ENCODE measurements around the gene ASPM. TPM values are rescaled to one million over a fixed set of nuclear protein-coding genes. Genes with fewer than 3 reads are reported as not detected.

Gene ASPM
- total and polyA plus RNA-seq, 9 of the 15 experiments (the other 6 are each of a cell fraction or from before 2014, with no cell fraction given): 22.7 to 84.4 (median 46.4) TPM

DNA sequence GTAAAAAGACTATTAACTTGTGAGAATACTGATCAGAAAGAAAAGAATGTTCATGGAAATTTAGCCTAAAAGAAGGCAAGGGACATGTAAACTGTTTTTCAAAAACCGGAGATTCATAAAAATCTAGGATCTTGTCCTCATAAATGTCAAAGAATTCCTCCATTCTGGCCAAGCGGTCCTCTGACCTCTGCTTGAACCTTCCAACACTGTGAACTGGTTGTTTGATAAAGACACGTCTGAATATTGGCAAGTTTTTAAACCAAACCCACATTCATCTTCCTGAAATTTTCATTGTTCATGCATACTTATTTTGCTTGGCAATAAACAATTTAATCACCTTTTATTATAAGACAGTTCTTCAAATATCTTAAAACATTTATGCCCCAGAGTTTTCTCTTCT lies 19.8 kb downstream of the ASPM start:
- Histone ChIP-seq H3K27me3 (ENCODE audit: control insufficient read depth in 2 of 2, insufficient read depth in 2 of 2, low read length in 2 of 2) (no peaks in the 10 kb centered on the region), H3K27ac (ENCODE audit: extremely low read depth, low read depth, low read length) (no peak overlapping the region), H2AFZ (ENCODE audit: low read depth, low read length) (no peak overlapping the region), H3K4me2 (ENCODE audit: insufficient read depth, low read length) (no peak overlapping the region), H3K79me2 (ENCODE audit: control insufficient read depth, insufficient read depth, low read length) (no peaks in the 10 kb centered on the region), H3K9me1 (ENCODE audit: control insufficient read depth, insufficient read depth, low read length) (no peaks in the 10 kb centered on the region), H4K20me1 (replicated peaks; ENCODE audit: control insufficient read depth, insufficient read depth, low read length) (no peaks in the 10 kb centered on the region), H3K4me1 (replicated peaks in 1 of 2; ENCODE audit: control insufficient read depth in 2 of 2, insufficient read depth in 2 of 2, low read length in 2 of 2) (no peaks in the 10 kb centered on the region), H3K9me3 (replicated peaks; ENCODE audit: control insufficient read depth, insufficient read depth, low read depth, low read length) (no peaks in the 10 kb centered on the region), H3K9ac (ENCODE audit: insufficient read depth in 1 of 2, low read depth in 2 of 2, low read length in 2 of 2) (no peak overlapping the region), H3K36me3 (ENCODE audit: control insufficient read depth, insufficient read depth, low read length) (peaks cover 92% of the 10 kb centered on the region), H3K4me3 (no peak overlapping the region)
- WGBS (ENCODE audit: insufficient coverage, low coverage, missing lambda C conversion rate): 74% methylated on average over 3 of the region's 3 CpGs
- ChIA-PET CTCF (ENCODE audit: low intra/inter-chr PET ratio) (no interaction called here), POLR2A (interaction anchor here (0.6 to 2.0 kb wide), 2 partner anchors 9 to 23 kb away, joined by 4 to 9 read pairs; no protein-coding TSS in a partner anchor)
- TF ChIP-seq TAF1 (IDR thresholded peaks at IDR 0.05; ENCODE audit: control insufficient read depth, extremely low read depth, insufficient read depth, low read length, severe bottlenecking): no peak
- in situ Hi-C loops (cut with MboI): no loop called here
- ATAC-seq: no peak
- DNase-seq (ENCODE audit: extremely low read depth in 1 of 4, low spot score in 3 of 4): no peak
- FAIRE-seq: no peak
- BruUV-seq (replicated peaks): no TSS peak
- intact Hi-C loops (cut with micrococcal nuclease): no loop called here

DNA sequence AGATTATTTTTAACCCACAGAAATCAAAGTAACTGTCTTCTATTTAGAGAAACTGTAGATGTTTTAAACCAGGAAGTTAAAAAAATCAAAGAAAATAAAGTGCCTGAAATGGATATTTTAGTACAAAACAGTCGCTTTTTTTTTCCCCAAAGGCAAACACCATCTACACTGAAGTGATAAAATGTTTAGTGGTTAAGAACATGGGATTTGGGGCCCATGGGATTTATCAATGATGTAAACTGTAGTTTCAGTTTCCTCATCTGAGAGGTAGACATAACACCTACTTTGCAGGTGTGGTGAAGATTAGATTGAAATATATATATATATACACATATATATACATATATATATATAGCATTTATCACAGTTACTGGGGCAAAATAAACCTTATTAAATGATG lies 22.1 kb downstream of the ASPM start:
- Histone ChIP-seq H3K9ac (ENCODE audit: insufficient read depth in 1 of 2, low read depth in 2 of 2, low read length in 2 of 2) (no peak overlapping the region), H3K4me3 (no peak overlapping the region), H3K9me1 (ENCODE audit: control insufficient read depth, insufficient read depth, low read length) (no peaks in the 10 kb centered on the region), H3K4me2 (ENCODE audit: insufficient read depth, low read length) (no peak overlapping the region), H3K27ac (ENCODE audit: extremely low read depth, low read depth, low read length) (no peak overlapping the region), H3K9me3 (replicated peaks; ENCODE audit: control insufficient read depth, insufficient read depth, low read depth, low read length) (no peaks in the 10 kb centered on the region), H3K27me3 (ENCODE audit: control insufficient read depth in 2 of 2, insufficient read depth in 2 of 2, low read length in 2 of 2) (no peaks in the 10 kb centered on the region), H3K36me3 (ENCODE audit: control insufficient read depth, insufficient read depth, low read length) (peaks cover 91% of the 10 kb centered on the region), H3K79me2 (ENCODE audit: control insufficient read depth, insufficient read depth, low read length) (no peaks in the 10 kb centered on the region), H3K4me1 (replicated peaks in 1 of 2; ENCODE audit: control insufficient read depth in 2 of 2, insufficient read depth in 2 of 2, low read length in 2 of 2) (no peaks in the 10 kb centered on the region), H2AFZ (ENCODE audit: low read depth, low read length) (no peak overlapping the region), H4K20me1 (replicated peaks; ENCODE audit: control insufficient read depth, insufficient read depth, low read length) (no peaks in the 10 kb centered on the region)
- 83% methylated on average over 1 of the region's 1 CpG for WGBS (ENCODE audit: insufficient coverage, low coverage, missing lambda C conversion rate)
- FAIRE-seq (no peak), ATAC-seq (no peak), DNase-seq (ENCODE audit: extremely low read depth in 1 of 4, low spot score in 3 of 4) (no peak)
- intact Hi-C loops (cut with micrococcal nuclease) (no loop called here), in situ Hi-C loops (cut with MboI) (no loop called here)
- BruUV-seq (replicated peaks): no TSS peak
- POLR2A ChIA-PET: no interaction called here
- CTCF ChIA-PET (ENCODE audit: low intra/inter-chr PET ratio): no interaction called here
- TF ChIP-seq, protein P1, sequence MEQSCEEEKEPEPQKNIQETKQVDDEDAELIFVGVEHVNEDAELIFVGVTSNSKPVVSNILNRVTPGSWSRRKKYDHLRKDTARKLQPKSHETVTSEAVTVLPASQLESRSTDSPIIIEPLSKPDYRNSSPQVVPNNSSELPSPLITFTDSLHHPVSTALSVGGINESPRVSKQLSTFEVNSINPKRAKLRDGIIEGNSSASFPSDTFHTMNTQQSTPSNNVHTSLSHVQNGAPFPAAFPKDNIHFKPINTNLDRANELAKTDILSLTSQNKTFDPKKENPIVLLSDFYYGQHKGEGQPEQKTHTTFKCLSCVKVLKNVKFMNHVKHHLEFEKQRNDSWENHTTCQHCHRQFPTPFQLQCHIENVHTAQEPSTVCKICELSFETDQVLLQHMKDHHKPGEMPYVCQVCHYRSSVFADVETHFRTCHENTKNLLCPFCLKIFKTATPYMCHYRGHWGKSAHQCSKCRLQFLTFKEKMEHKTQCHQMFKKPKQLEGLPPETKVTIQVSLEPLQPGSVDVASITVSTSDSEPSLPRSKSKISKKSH (CRISPR knock-in tag; IDR thresholded peaks at IDR 0.05): no peak
- TF ChIP-seq, protein P2, sequence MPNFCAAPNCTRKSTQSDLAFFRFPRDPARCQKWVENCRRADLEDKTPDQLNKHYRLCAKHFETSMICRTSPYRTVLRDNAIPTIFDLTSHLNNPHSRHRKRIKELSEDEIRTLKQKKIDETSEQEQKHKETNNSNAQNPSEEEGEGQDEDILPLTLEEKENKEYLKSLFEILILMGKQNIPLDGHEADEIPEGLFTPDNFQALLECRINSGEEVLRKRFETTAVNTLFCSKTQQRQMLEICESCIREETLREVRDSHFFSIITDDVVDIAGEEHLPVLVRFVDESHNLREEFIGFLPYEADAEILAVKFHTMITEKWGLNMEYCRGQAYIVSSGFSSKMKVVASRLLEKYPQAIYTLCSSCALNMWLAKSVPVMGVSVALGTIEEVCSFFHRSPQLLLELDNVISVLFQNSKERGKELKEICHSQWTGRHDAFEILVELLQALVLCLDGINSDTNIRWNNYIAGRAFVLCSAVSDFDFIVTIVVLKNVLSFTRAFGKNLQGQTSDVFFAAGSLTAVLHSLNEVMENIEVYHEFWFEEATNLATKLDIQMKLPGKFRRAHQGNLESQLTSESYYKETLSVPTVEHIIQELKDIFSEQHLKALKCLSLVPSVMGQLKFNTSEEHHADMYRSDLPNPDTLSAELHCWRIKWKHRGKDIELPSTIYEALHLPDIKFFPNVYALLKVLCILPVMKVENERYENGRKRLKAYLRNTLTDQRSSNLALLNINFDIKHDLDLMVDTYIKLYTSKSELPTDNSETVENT (CRISPR knock-in tag; IDR thresholded peaks at IDR 0.05): no peak
- TF ChIP-seq, protein P3, sequence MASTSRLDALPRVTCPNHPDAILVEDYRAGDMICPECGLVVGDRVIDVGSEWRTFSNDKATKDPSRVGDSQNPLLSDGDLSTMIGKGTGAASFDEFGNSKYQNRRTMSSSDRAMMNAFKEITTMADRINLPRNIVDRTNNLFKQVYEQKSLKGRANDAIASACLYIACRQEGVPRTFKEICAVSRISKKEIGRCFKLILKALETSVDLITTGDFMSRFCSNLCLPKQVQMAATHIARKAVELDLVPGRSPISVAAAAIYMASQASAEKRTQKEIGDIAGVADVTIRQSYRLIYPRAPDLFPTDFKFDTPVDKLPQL (IDR thresholded peaks at IDR 0.05; ENCODE audit: extremely low read depth, insufficient read length): no peak
- TF ChIP-seq NONO (IDR thresholded peaks at IDR 0.05; ENCODE audit: low read depth in 2 of 2, low read length in 1 of 2): no peak
- TF ChIP-seq KAT8 (IDR thresholded peaks at IDR 0.05; ENCODE audit: low read depth): no peak
- no peak for TF ChIP-seq ZNF354B (CRISPR knock-in tag; IDR thresholded peaks at IDR 0.05)
- TF ChIP-seq CEBPG (CRISPR knock-in tag; IDR thresholded peaks at IDR 0.05): no peak
- TF ChIP-seq CEBPG (tag; conservative IDR thresholded peaks at IDR 0.05 in 1 of 2, IDR thresholded peaks at IDR 0.05 in 1 of 2): no peak
- no peak for TF ChIP-seq XRCC3 (IDR thresholded peaks at IDR 0.05)
